Endothelial cell of umbilical vein (primary cell): ENCODE measurements around the gene PIAS2.

Source experiments
- CTCF ChIP-seq, 2 donors: IDR thresholded peaks; 1 replicate in 1 of 2; 2 replicates in 1 of 2; pipeline ENCODE4 v1.5.1; 2011; ENCODE audit warnings: low read length in 2 of 2, mild to moderate bottlenecking in 2 of 2, moderate library complexity in 2 of 2, control low read depth in 1 of 2, inconsistent platforms in 1 of 2, low read depth in 1 of 2; ENCODE audit not compliant: insufficient read depth in 1 of 2; ENCODE audit errors: extremely low read depth in 1 of 2
- EZH2 ChIP-seq: IDR thresholded peaks from 2 replicates; pipeline ENCODE4 v1.6.1; 2012; ENCODE audit warnings: borderline replicate concordance, low read depth, mild to moderate bottlenecking, moderate library complexity, low read length, inconsistent platforms; ENCODE audit not compliant: severe bottlenecking
- JUN ChIP-seq: IDR thresholded peaks from 2 replicates; pipeline ENCODE4 v1.6.1; 2011; ENCODE audit warnings: borderline replicate concordance, low read depth; ENCODE audit not compliant: insufficient read length, insufficient read depth
- POLR2AphosphoS5 ChIP-seq: IDR thresholded peaks from 2 replicates; pipeline ENCODE4 v1.6.1; 2012; ENCODE audit warnings: low read depth, mild to moderate bottlenecking, control low read depth, low read length, moderate library complexity; ENCODE audit not compliant: insufficient read depth

- TF ChIP-seq CTCF (IDR thresholded peaks at IDR 0.05; ENCODE audit: extremely low read depth in 1 of 2, insufficient read depth in 1 of 2, low read depth in 1 of 2, low read length in 2 of 2), result no peak
- TF ChIP-seq POLR2AphosphoS5, result no peak
- TF ChIP-seq JUN, result no peak
- TF ChIP-seq EZH2, result no peak
Measured at GRCh38 chr18:46910856-46911255, 6.5 kb downstream of the PIAS2 start.
